Measurements from ENCODE around the gene CEP164. TPM values are rescaled to one million over a fixed set of nuclear protein-coding genes. Genes with fewer than 3 reads are reported as not detected.
A peak's percentile ranks its signal among the peaks of the same experiment; 100 is the strongest.

The CEP164 gene
- total RNA-seq, 1 experiment from 2014 or later, result 22.2 TPM

GRCh38 chr11:117426297-117426685 is 98.6 kb downstream of the CEP164 start:
- TF ChIP-seq REST (IDR thresholded peaks at IDR 0.05; ENCODE audit: low read depth) (no peak), CTCF (IDR thresholded peaks at IDR 0.05 in 2 of 3, conservative IDR thresholded peaks at IDR 0.05 in 1 of 3; ENCODE audit: borderline replicate concordance in 1 of 3, insufficient read depth in 1 of 3, low read depth in 2 of 3, low read length in 2 of 3) (peak; percentile 79 to 98 (median 98)), RAD21 (IDR thresholded peaks at IDR 0.05; ENCODE audit: low read depth) (peak; percentile 87)
- TF ChIP-seq, protein P1, sequence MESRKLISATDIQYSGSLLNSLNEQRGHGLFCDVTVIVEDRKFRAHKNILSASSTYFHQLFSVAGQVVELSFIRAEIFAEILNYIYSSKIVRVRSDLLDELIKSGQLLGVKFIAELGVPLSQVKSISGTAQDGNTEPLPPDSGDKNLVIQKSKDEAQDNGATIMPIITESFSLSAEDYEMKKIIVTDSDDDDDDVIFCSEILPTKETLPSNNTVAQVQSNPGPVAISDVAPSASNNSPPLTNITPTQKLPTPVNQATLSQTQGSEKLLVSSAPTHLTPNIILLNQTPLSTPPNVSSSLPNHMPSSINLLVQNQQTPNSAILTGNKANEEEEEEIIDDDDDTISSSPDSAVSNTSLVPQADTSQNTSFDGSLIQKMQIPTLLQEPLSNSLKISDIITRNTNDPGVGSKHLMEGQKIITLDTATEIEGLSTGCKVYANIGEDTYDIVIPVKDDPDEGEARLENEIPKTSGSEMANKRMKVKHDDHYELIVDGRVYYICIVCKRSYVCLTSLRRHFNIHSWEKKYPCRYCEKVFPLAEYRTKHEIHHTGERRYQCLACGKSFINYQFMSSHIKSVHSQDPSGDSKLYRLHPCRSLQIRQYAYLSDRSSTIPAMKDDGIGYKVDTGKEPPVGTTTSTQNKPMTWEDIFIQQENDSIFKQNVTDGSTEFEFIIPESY (IDR thresholded peaks at IDR 0.05; ENCODE audit: extremely low read depth, insufficient replicate concordance, low read length), result no peak
- POLR2A ChIA-PET, result interaction anchor here (0.6 to 1.1 kb wide), 3 partner anchors 383 to 520 kb away, joined by 3 read pairs; no protein-coding TSS in a partner anchor
- ATAC-seq, result peak; percentile 92

More at GRCh38 chr11:117426297-117426685, 98.6 kb downstream of the CEP164 start:
- intact Hi-C loops (cut with micrococcal nuclease), result loop anchor here (1.0 to 10.0 kb wide), 3 partner anchors 383 to 519 kb away; no protein-coding TSS in a partner anchor
- Histone ChIP-seq H3K4me2 (ENCODE audit: low read length) (peak overlapping the region; percentile 13; the same call in 1 of the 2 replicates), H3K9me3 (ENCODE audit: control insufficient read depth in 1 of 2, insufficient read depth in 1 of 2, low read depth in 1 of 2, low read length in 2 of 2) (no peaks in the 10 kb centered on the region), H4K20me1 (ENCODE audit: insufficient read depth) (no peaks in the 10 kb centered on the region), H3K27me3 (ENCODE audit: insufficient read depth, low read length) (no peaks in the 10 kb centered on the region), H2AFZ (ENCODE audit: low read depth, low read length, poor library complexity, severe bottlenecking) (no peak overlapping the region), H3K4me3 (replicated peaks in 1 of 2; ENCODE audit: low read depth in 1 of 2, low read length in 2 of 2) (no peak overlapping the region), H3K9me2 (ENCODE audit: insufficient read depth) (no peaks in the 10 kb centered on the region), H3K79me2 (ENCODE audit: insufficient read depth, low read length) (no peaks in the 10 kb centered on the region), H3K9ac (ENCODE audit: low read length) (no peak overlapping the region), H3K27ac (ENCODE audit: low read depth, low read length) (no peak overlapping the region), H3K36me3 (ENCODE audit: control insufficient read depth in 1 of 2, insufficient read depth in 2 of 2, low read length in 2 of 2) (no peaks in the 10 kb centered on the region), H3K4me1 (ENCODE audit: control insufficient read depth in 1 of 2, insufficient read depth in 2 of 2, low read length in 2 of 2) (no peaks in the 10 kb centered on the region)
- ChIA-PET RAD21 (ENCODE audit: low non-redundant PET in 1 of 2, low total read pairs in 2 of 2, uncharacterized antibody in 2 of 2, unreplicated experiment in 2 of 2) (interaction anchor here (0.6 to 2.2 kb wide), 13 partner anchors 183 to 521 kb away, joined by 3 to 16 read pairs (median 3); no protein-coding TSS in a partner anchor), CTCF (interaction anchor here (0.6 to 4.9 kb wide), 25 partner anchors 9 to 627 kb away, joined by 3 to 87 read pairs (median 3); no protein-coding TSS in a partner anchor)
- no TSS peak for BruUV-seq (replicated peaks)
- DNase-seq (ENCODE audit: low read depth, low spot score), result peak; percentile 21
